Esophagus muscularis mucosa (tissue), 4 donors: ENCODE results near the gene PDLIM4.

Experiments
- CTCF ChIP-seq, 3 experiments: fragments of 200-600 bp in 2 of 3; fragments of 450-650 bp in 1 of 3; sonication (generic) in 2 of 3; IDR thresholded peaks; one replicate each; pipeline ENCODE4 v1.5.1; 2017 to 2019; ENCODE audit warnings: antibody characterized with exemption in 3 of 3, mild to moderate bottlenecking in 2 of 3, moderate library complexity in 1 of 3
- EP300 ChIP-seq: sonication (generic); formaldehyde crosslinking; IDR thresholded peaks from one replicate; pipeline ENCODE4 v1.6.1; 2017; ENCODE audit warnings: antibody characterized with exemption
- POLR2A ChIP-seq: fragments of 450-650 bp; IDR thresholded peaks from one replicate; pipeline ENCODE4 v1.6.1; 2017; ENCODE audit warnings: antibody characterized with exemption, moderate library complexity, mild to moderate bottlenecking, low read depth

- no peak for TF ChIP-seq CTCF (IDR thresholded peaks at IDR 0.05)
- no peak for TF ChIP-seq POLR2A
- no peak for TF ChIP-seq EP300
Measured at GRCh38 chr5:132232465-132232864, 25.0 kb upstream of the PDLIM4 start.
